A673 (cell line): ENCODE measurements around the gene ACOXL. TPM values are rescaled to one million over a fixed set of nuclear protein-coding genes. Genes with fewer than 3 reads are reported as not detected.

ENCODE experiments used
- BruUV-seq: library from RNA; stranded (reverse); fragments of 400-500 nt; replicated peaks from 2 replicates; lab custom pipeline; 2021; lab: Mats Ljungman, UMichigan
- CTCF ChIA-PET: fragments of 300-600 bp; sonication (Branson Sonifier 250); formaldehyde crosslinking; loops from one replicate; lab custom pipeline; 2022; ENCODE audit warnings: antibody characterized with exemption; lab: Charles Lee
- POLR2A ChIA-PET: fragments of 300-600 bp; sonication (Branson Sonifier 250); formaldehyde crosslinking; loops from one replicate; lab custom pipeline; 2022; ENCODE audit warnings: antibody characterized with exemption; ENCODE audit not compliant: low non-redundant PET; lab: Charles Lee
- DNase-seq: peaks from one replicate; pipeline ENCODE4 v3.0.0-alpha.2; 2015; ENCODE audit warnings: low spot score
- H3K27ac ChIP-seq: fragments of 200-600 bp; sonication (generic); 2 replicates; pipeline ENCODE4 v1.5.1; 2016; ENCODE audit warnings: mixed run types, low read depth, mild to moderate bottlenecking, mixed read lengths, antibody characterized with exemption, low read length; ENCODE audit not compliant: poor library complexity, severe bottlenecking
- H3K27me3 ChIP-seq: fragments of 200-600 bp; sonication (generic); replicated peaks from 2 replicates; pipeline ENCODE4 v1.6.1; 2017; ENCODE audit warnings: mixed run types, low read depth, mild to moderate bottlenecking, mixed read lengths, antibody characterized with exemption, low read length; ENCODE audit not compliant: insufficient read depth, poor library complexity
- H3K36me3 ChIP-seq: fragments of 200-600 bp; sonication (generic); 2 replicates; pipeline ENCODE4 v1.6.1; 2016; ENCODE audit warnings: mixed run types, mild to moderate bottlenecking, mixed read lengths, antibody characterized with exemption, low read length; ENCODE audit not compliant: insufficient read depth, poor library complexity, severe bottlenecking
- H3K4me1 ChIP-seq: fragments of 200-600 bp; sonication (generic); 2 replicates; pipeline ENCODE4 v1.6.1; 2017; ENCODE audit warnings: mixed run types, mild to moderate bottlenecking, mixed read lengths, antibody characterized with exemption, low read length; ENCODE audit not compliant: insufficient read depth, poor library complexity, severe bottlenecking
- H3K4me3 ChIP-seq: fragments of 200-600 bp; sonication (generic); 2 replicates; pipeline ENCODE4 v1.5.1; 2016; ENCODE audit warnings: low read depth, mixed run types, mild to moderate bottlenecking, mixed read lengths, low read length; ENCODE audit not compliant: poor library complexity, severe bottlenecking
- H3K9me3 ChIP-seq: fragments of 200-600 bp; sonication (generic); 2 replicates; pipeline ENCODE4 v1.6.1; 2016; ENCODE audit warnings: mixed run types, low read depth, mild to moderate bottlenecking, mixed read lengths, antibody characterized with exemption, low read length; ENCODE audit not compliant: poor library complexity, severe bottlenecking
- CTCF ChIP-seq: fragments of 300-800, 200-600 bp; sonication (generic); conservative IDR thresholded peaks from 2 replicates; pipeline ENCODE4 v1.5.1; 2017; ENCODE audit warnings: low read depth, mild to moderate bottlenecking, antibody characterized with exemption, low read length, moderate library complexity, mixed read lengths
- EZH2 ChIP-seq: fragments of 200-600 bp; sonication (generic); IDR thresholded peaks from 2 replicates; pipeline ENCODE4 v1.6.1; 2017; ENCODE audit warnings: borderline replicate concordance, low read depth, mild to moderate bottlenecking, mixed read lengths, antibody characterized with exemption, low read length; ENCODE audit not compliant: poor library complexity, severe bottlenecking
- intact Hi-C: fragments of 100-400 bp; cut with micrococcal nuclease; formaldehyde crosslinking; loops from one replicate; pipeline ENCODE4 v1.10.0; 2022; ENCODE audit not compliant: unreplicated experiment
- total RNA-seq: library from RNA; stranded (reverse); gene quantifications from 2 replicates; pipeline ENCODE4 v1.2.3, GENCODE V29; 2021

The ACOXL gene
- total RNA-seq, 1 experiment from 2014 or later, result not detected

- no peaks in the 10 kb centered on the region for H3K4me1 ChIP-seq
- intact Hi-C loops, result no loop called here
- ChIA-PET CTCF (no interaction called here), POLR2A (interaction anchor here (0.7 kb wide), 1 partner anchor 12 kb away, joined by 3 read pairs; no protein-coding TSS in a partner anchor)
- no peaks in the 10 kb centered on the region for H3K9me3 ChIP-seq
- no peak overlapping the region for H3K4me3 ChIP-seq
- no peaks in the 10 kb centered on the region for H3K36me3 ChIP-seq
- H3K27me3 ChIP-seq, result peaks cover 15% of the 10 kb centered on the region
- TF ChIP-seq EZH2 (no peak), CTCF (no peak)
- no peak for DNase-seq
- no peak overlapping the region for H3K27ac ChIP-seq
- no TSS peak for BruUV-seq
Observed at GRCh38 chr2:110724820-110725219, 7.6 kb upstream of the ACOXL start.

- no peak for DNase-seq
- H3K27ac ChIP-seq, result no peak overlapping the region
- intact Hi-C loops, result no loop called here
- H3K9me3 ChIP-seq, result no peaks in the 10 kb centered on the region
- H3K36me3 ChIP-seq, result no peaks in the 10 kb centered on the region
- CTCF ChIA-PET, result no interaction called here
- POLR2A ChIA-PET, result no interaction called here
- H3K27me3 ChIP-seq, result peaks cover 19% of the 10 kb centered on the region
- no peak for TF ChIP-seq CTCF
- H3K4me1 ChIP-seq, result no peaks in the 10 kb centered on the region
- H3K4me3 ChIP-seq, result no peak overlapping the region
- BruUV-seq, result no TSS peak
Observed at GRCh38 chr2:110725370-110725769, 7.0 kb upstream of the ACOXL start.

DNA sequence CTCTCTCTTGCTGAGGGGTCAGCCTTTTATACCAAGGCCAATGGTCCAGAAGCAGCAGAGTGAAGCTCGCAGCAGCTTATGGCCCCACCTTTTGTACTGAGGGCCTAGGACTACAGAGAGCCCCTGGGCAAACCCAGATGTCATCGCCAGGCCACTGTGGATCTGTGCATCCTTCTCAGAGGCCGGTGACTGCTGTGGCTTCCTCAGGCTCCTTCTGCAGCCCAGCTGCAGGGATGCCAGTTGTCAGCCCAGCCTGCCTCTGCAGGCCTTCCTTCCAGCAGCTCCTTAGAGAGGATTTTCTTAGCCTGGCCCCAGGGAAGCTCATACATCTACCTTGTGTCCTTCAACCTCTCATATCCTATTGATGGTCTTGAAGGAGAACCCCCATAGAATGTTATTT is 6.5 kb upstream of the ACOXL start:
- intact Hi-C loops, result no loop called here
- H3K27ac ChIP-seq, result no peak overlapping the region
- H3K36me3 ChIP-seq, result no peaks in the 10 kb centered on the region
- BruUV-seq, result no TSS peak
- ChIA-PET POLR2A (no interaction called here), CTCF (no interaction called here)
- DNase-seq, result no peak
- H3K4me3 ChIP-seq, result no peak overlapping the region
- no peaks in the 10 kb centered on the region for H3K9me3 ChIP-seq
- peaks cover 24% of the 10 kb centered on the region for H3K27me3 ChIP-seq
- no peak for TF ChIP-seq EZH2
- TF ChIP-seq CTCF, result no peak
- H3K4me1 ChIP-seq, result no peaks in the 10 kb centered on the region
